ENCODE results near the gene PRAMEF8.
"Not testable (repeated sequence)": the region's sequence is repeated elsewhere in the genome, so short reads cannot be mapped to it uniquely, and the experiment has no call there.

The PRAMEF8 gene

DNA sequence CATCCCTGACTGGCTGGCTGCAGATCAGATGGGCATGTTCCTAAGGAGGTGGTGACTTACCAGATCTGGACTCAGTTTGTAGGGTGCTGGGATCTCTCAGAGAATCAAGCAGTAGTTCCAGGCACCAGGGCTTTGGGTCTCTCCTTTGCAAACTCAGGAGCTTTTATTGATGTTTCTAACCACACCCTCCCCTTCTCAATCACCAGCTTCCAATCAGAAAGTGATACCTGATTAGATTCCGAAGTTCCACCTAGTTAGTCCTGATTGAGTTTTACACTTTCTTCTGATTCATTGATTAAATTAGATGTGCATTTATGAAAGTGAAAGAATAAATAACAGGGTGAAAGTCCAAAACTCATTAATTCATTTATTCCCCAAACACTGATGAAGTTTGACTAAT lies at the start of gene PRAMEF8:
Gene PRAMEF8, minus strand, starts transcription at position 101 of the 400 bp plus-strand sequence. CDS start 1,046 bp downstream, outside the sequence.
- H3K27me3 ChIP-seq (replicated peaks; ENCODE audit: control insufficient read depth, insufficient read depth, low read length); H3K4me3 ChIP-seq (ENCODE audit: low read length); H3K4me1 ChIP-seq (ENCODE audit: control insufficient read depth, insufficient read depth, low read length); H3K9me3 ChIP-seq (ENCODE audit: control insufficient read depth, low read length); H3K9ac ChIP-seq (ENCODE audit: low read length); DNase-seq (ENCODE audit: low read depth); H3K36me3 ChIP-seq (ENCODE audit: control insufficient read depth, insufficient read depth, low read length, severe bottlenecking): not testable (repeated sequence)

DNA sequence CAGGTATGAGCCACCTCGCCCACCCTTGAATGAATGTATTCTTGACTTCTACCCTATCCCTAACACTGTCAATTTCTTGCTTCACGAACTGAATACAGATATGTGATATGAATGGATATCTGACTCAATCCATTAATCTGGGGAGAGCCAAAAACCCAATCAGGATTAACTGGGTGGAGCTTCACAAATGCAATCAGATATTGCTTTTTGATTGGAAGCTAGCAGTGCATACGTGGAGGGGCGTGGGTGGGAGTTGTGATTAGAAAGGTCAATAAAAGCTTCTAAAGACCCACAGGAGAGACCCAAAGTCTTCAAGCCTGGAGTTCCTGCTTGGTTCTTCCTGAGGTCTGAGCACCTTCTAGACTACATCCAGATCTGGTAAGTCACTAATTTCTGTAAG lies 30.3 kb upstream of the PRAMEF8 start, which contains the start of gene PRAMEF15:
Gene PRAMEF15, plus strand, starts transcription at position 301 of the 400 bp plus-strand sequence. CDS start 2,827 bp downstream, outside the sequence.
- H3K27me3 ChIP-seq (replicated peaks; ENCODE audit: control insufficient read depth, insufficient read depth, low read length): not testable (repeated sequence)

DNA sequence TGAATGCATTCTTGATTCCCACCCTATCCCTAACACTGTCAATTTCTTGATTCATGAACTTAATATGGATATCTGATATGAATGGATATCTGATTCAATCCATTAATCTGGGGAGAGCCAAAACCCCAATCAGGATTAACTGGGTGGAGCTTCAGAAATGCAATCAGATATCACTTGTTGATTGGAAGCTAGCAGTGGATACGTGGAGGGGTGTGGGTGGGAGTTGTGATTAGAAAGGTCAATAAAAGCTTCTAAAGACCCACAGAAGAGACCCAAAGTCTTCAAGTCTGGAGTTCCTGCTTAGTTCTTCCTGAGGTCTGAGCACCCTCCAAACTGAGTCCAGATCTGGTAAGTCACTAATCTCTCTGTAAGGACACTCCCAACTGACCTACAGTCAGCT lies 18.3 kb upstream of the PRAMEF8 start, which contains the start of gene PRAMEF33:
Gene PRAMEF33, plus strand, starts transcription at position 301 of the 400 bp plus-strand sequence. CDS start 2,416 bp downstream, outside the sequence.
- H3K9ac ChIP-seq (ENCODE audit: low read length); H3K4me1 ChIP-seq (ENCODE audit: control insufficient read depth, insufficient read depth, low read length); H3K9me3 ChIP-seq (ENCODE audit: control insufficient read depth, low read length); H3K4me3 ChIP-seq (ENCODE audit: low read length); DNase-seq (ENCODE audit: low read depth); H3K36me3 ChIP-seq (ENCODE audit: control insufficient read depth, insufficient read depth, low read length, severe bottlenecking); H3K27me3 ChIP-seq (replicated peaks; ENCODE audit: control insufficient read depth, insufficient read depth, low read length): not testable (repeated sequence)

More for the DNA sequence above, 30.3 kb upstream of the PRAMEF8 start, which contains the start of gene PRAMEF15:
- not testable (repeated sequence) for H3K9ac ChIP-seq (ENCODE audit: low read length); H3K36me3 ChIP-seq (ENCODE audit: control insufficient read depth, insufficient read depth, low read length, severe bottlenecking); H3K4me3 ChIP-seq (ENCODE audit: low read length); H3K4me1 ChIP-seq (ENCODE audit: control insufficient read depth, insufficient read depth, low read length); H3K9me3 ChIP-seq (ENCODE audit: control insufficient read depth, low read length); DNase-seq (ENCODE audit: low read depth)

DNA sequence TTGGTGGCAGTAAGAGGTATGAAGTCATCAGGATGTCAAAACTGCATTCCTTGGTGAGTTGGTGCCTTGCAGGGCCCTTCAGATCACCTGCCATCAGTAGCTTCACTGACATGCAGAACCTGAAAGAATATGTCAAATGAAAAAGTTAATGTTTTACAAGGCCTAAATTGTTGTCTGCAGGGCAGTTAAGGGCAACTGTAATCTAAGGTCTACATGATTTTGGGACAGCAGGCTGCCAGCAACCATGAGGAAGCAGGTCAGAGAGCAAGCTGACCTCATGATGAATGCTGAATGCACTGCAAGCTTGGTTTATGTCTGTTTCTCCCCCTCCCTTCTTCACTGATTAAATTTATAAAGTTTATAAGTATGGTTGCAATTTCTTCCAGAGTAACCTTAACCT lies 17.3 kb upstream of the PRAMEF8 start:
- not testable (repeated sequence) for H3K4me3 ChIP-seq (ENCODE audit: low read length); DNase-seq (ENCODE audit: low read depth); H3K36me3 ChIP-seq (ENCODE audit: control insufficient read depth, insufficient read depth, low read length, severe bottlenecking); H3K9me3 ChIP-seq (ENCODE audit: control insufficient read depth, low read length); H3K27me3 ChIP-seq (replicated peaks; ENCODE audit: control insufficient read depth, insufficient read depth, low read length); H3K4me1 ChIP-seq (ENCODE audit: control insufficient read depth, insufficient read depth, low read length); H3K9ac ChIP-seq (ENCODE audit: low read length)

DNA sequence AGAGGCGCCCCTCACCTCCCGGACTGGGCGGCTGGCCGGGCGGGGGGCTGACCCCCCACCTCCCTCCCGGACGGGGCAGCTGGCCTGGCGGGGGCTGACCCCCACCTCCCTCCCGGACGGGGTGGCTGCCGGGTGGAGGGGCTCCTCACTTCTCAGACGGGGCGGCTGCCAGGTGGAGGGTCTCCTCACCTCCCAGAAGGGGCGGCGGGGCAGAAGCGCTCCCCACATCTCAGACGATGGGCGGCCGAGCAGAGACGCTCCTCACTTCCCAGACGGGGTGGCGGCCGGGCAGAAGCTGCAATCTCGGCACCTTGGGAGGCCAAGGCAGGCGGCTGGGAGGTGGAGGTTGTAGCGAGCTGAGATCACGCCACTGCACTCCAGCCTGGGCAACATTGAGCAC lies 13.8 kb upstream of the PRAMEF8 start:
- H3K27me3 ChIP-seq (replicated peaks; ENCODE audit: control insufficient read depth, insufficient read depth, low read length); H3K4me3 ChIP-seq (ENCODE audit: low read length); H3K36me3 ChIP-seq (ENCODE audit: control insufficient read depth, insufficient read depth, low read length, severe bottlenecking); DNase-seq (ENCODE audit: low read depth); H3K4me1 ChIP-seq (ENCODE audit: control insufficient read depth, insufficient read depth, low read length); H3K9me3 ChIP-seq (ENCODE audit: control insufficient read depth, low read length); H3K9ac ChIP-seq (ENCODE audit: low read length): not testable (repeated sequence)

DNA sequence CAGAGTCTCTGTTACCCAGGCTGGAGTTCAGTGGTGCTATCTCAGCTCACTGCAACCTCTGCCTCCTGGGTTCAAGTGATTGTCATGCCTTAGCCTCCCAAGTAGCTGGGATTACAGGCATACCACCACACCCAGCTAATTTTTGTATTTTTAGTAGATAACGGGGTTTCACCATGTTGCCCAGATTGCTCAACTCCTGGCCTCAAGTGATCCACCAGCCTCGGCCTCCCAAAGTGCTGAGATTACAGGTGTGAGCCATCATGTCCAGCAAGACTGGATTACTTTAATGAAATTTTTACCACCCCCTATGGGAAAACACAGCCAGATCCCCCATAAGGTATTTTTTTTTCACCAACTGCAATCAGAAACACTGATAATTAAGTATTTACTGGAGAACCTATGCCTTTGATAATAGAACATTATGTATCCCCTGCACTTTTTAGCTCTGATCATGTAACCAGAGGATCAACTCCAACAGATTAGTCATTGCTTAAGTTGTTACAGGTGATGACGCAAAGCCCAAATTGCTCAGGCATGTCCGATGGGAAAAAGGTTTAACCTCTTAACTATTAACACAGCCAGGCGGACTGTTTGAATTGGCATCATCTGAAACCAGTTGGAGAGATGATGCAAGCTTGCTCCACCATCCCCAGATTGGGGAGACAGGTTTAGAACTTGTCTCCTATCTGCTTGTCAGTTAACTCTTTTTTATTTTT lies 12.4 kb upstream of the PRAMEF8 start:
- not testable (repeated sequence) for H3K36me3 ChIP-seq (ENCODE audit: control insufficient read depth, insufficient read depth, low read length, severe bottlenecking); H3K9ac ChIP-seq (ENCODE audit: low read length); H3K27me3 ChIP-seq (replicated peaks; ENCODE audit: control insufficient read depth, insufficient read depth, low read length); H3K4me1 ChIP-seq (ENCODE audit: control insufficient read depth, insufficient read depth, low read length); H3K9me3 ChIP-seq (ENCODE audit: control insufficient read depth, low read length); DNase-seq (ENCODE audit: low read depth); H3K4me3 ChIP-seq (ENCODE audit: low read length)

DNA sequence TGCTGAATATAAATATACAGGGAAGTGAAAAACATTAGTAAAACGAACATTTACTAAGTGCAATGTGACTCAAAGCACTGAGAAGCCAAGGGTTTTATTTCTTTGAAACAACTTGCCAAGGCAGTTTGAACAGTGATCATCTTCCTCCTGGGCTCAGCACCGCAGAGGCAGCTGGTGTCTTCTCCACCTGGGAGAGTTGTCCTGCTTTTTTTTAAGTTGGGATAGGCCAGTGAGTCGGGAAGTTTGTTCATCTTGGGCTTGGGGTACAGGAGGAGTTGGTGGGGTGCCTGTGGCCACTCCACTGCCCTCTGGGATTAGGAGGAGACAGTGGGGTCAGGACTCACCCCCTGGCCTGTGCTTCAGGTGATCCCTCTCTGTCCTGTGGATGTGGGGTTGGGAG lies 4.1 kb upstream of the PRAMEF8 start:
- H3K27me3 ChIP-seq (replicated peaks; ENCODE audit: control insufficient read depth, insufficient read depth, low read length); H3K9me3 ChIP-seq (ENCODE audit: control insufficient read depth, low read length); H3K9ac ChIP-seq (ENCODE audit: low read length); DNase-seq (ENCODE audit: low read depth); H3K4me1 ChIP-seq (ENCODE audit: control insufficient read depth, insufficient read depth, low read length); H3K4me3 ChIP-seq (ENCODE audit: low read length); H3K36me3 ChIP-seq (ENCODE audit: control insufficient read depth, insufficient read depth, low read length, severe bottlenecking): not testable (repeated sequence)

DNA sequence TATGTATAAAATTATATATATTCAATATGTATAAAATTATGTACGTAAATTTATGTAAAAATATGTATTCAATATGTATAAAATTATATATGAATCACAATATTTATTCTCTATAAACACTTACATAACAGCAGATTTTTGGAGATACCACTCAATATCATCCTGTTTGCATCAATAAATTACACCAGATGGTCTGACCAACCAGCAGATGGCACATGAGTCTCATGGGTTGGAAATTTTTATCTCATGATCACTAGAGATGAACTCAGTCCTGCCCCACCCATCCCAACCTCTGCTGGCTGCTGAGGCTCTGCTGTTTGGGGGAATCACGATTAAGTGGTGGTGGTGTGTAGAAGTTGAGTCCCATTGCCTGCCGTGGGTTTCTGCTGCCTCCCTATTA lies 5.3 kb downstream of the PRAMEF8 start:
- H3K36me3 ChIP-seq (ENCODE audit: control insufficient read depth, insufficient read depth, low read length, severe bottlenecking); H3K9ac ChIP-seq (ENCODE audit: low read length); H3K9me3 ChIP-seq (ENCODE audit: control insufficient read depth, low read length); DNase-seq (ENCODE audit: low read depth); H3K27me3 ChIP-seq (replicated peaks; ENCODE audit: control insufficient read depth, insufficient read depth, low read length); H3K4me1 ChIP-seq (ENCODE audit: control insufficient read depth, insufficient read depth, low read length); H3K4me3 ChIP-seq (ENCODE audit: low read length): not testable (repeated sequence)

DNA sequence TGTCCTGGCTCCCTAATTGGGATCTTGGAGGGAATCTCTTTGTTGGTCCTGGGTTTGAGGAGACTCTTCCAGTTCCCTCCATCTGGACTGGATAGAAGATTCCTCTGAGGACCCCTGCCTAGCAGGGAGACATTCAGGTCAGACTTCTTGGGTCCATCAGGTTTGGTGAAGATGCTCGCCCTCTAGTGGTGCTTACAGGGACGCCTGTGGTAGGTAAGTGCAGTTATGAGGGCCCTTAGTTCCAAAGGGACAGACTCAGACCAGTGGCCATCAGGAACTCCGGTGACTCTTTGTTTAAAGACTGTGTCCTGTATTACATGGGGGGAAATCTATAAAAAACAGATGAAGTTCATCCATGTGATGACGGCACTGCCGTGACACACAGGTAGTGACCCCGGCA lies 7.9 kb downstream of the PRAMEF8 start:
- DNase-seq (ENCODE audit: low read depth); H3K9ac ChIP-seq (ENCODE audit: low read length); H3K9me3 ChIP-seq (ENCODE audit: control insufficient read depth, low read length); H3K36me3 ChIP-seq (ENCODE audit: control insufficient read depth, insufficient read depth, low read length, severe bottlenecking); H3K27me3 ChIP-seq (replicated peaks; ENCODE audit: control insufficient read depth, insufficient read depth, low read length); H3K4me1 ChIP-seq (ENCODE audit: control insufficient read depth, insufficient read depth, low read length); H3K4me3 ChIP-seq (ENCODE audit: low read length): not testable (repeated sequence)

DNA sequence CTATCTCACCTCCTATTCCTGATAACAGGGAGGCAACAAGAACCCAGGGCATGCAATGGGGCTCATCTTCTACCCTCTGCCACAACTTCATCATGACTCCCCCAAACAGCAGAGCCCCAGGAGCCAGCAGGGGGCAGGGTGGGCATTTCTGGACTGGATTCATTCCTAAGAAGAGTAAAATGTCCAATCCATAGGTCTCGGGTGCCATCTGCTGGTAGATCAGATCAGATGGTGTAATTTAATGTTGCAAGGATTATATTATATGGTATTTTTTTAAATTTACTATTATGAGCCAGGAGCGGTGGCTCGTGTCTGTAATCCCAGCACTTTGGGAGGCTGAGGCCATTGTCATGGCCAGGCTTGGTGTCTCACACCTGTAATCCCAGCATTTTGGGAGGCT lies 19.8 kb downstream of the PRAMEF8 start:
- DNase-seq (ENCODE audit: low read depth); H3K36me3 ChIP-seq (ENCODE audit: control insufficient read depth, insufficient read depth, low read length, severe bottlenecking): not testable (repeated sequence)

DNA sequence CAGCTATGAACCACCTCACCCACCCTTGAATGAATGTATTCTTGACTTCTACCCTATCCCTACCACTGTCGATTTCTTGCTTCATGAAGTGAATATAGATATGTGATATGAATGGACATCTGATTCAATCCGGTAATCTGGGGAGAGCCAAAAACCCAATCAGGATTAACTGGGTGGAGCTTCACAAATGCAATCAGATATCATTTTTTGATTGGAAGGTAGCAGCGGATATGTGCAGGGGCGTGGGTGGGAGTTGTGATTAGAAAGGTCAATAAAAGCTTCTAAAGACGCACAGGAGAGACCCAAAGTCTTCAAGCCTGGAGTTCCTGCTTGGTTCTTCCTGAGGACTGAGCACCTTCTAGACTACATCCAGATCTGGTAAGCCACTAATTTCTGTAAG lies 31.0 kb downstream of the PRAMEF8 start, which contains the start of gene PRAMEF5:
Gene PRAMEF5, plus strand, starts transcription at position 301 of the 400 bp plus-strand sequence. CDS start 5,071 bp downstream, outside the sequence.
- not testable (repeated sequence) for H3K9me3 ChIP-seq (ENCODE audit: control insufficient read depth, low read length); H3K4me3 ChIP-seq (ENCODE audit: low read length); H3K27me3 ChIP-seq (replicated peaks; ENCODE audit: control insufficient read depth, insufficient read depth, low read length)

More for the DNA sequence above, 19.8 kb downstream of the PRAMEF8 start:
- H3K4me3 ChIP-seq (ENCODE audit: low read length); H3K4me1 ChIP-seq (ENCODE audit: control insufficient read depth, insufficient read depth, low read length); H3K27me3 ChIP-seq (replicated peaks; ENCODE audit: control insufficient read depth, insufficient read depth, low read length); H3K9me3 ChIP-seq (ENCODE audit: control insufficient read depth, low read length); H3K9ac ChIP-seq (ENCODE audit: low read length): not testable (repeated sequence)

DNA sequence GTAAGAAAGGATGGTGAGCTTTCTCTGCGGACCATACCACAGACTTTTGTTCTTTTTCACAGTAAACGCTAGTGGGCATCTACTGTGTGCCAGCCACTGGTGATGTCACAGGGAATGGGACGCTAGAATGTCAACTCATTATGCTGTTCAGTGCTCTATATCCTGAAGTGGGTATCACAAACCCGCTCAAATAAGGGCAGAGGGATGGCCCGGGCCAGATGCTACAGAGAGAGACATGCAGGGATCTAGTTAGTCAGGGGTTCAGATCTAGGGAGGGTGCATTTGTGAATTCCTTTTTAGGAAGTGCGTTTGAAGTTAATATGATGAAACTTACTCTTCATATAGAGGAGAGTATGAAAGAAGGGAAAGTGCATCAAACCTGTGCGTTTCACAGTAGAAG lies 37.8 kb downstream of the PRAMEF8 start:
- DNase-seq (ENCODE audit: low read depth); H3K9ac ChIP-seq (ENCODE audit: low read length); H3K4me1 ChIP-seq (ENCODE audit: control insufficient read depth, insufficient read depth, low read length); H3K9me3 ChIP-seq (ENCODE audit: control insufficient read depth, low read length); H3K4me3 ChIP-seq (ENCODE audit: low read length); H3K36me3 ChIP-seq (ENCODE audit: control insufficient read depth, insufficient read depth, low read length, severe bottlenecking); H3K27me3 ChIP-seq (replicated peaks; ENCODE audit: control insufficient read depth, insufficient read depth, low read length): not testable (repeated sequence)

More for the DNA sequence above, 31.0 kb downstream of the PRAMEF8 start, which contains the start of gene PRAMEF5:
- not testable (repeated sequence) for H3K9ac ChIP-seq (ENCODE audit: low read length); H3K36me3 ChIP-seq (ENCODE audit: control insufficient read depth, insufficient read depth, low read length, severe bottlenecking); H3K4me1 ChIP-seq (ENCODE audit: control insufficient read depth, insufficient read depth, low read length); DNase-seq (ENCODE audit: low read depth)
